NCI-H2196 treated with DMSO at 0.1 percent for 48 hours (cell line): Measurements from ENCODE around the gene DYNLT2.

Experiments used
- DNase-seq: peaks from one replicate; lab custom pipeline; 2025; ENCODE audit not compliant: unreplicated experiment; lab: John Stamatoyannopoulos, UW

DYNLT2 gene

GRCh38 chr6:169751242-169752073 lies at the start of gene DYNLT2, which contains the start of gene ERMARD:
DYNLT2 (minus strand) TSS chr6:169751572; CDS start chr6:169751458, 114 bp downstream.
ERMARD (plus strand) TSS chr6:169751622; CDS start chr6:169751658, 36 bp downstream.
- peak; percentile 62 for DNase-seq

GRCh38 chr6:169800668-169801395 lies 49.5 kb upstream of the DYNLT2 start:
- DNase-seq, result peak; percentile 29

GRCh38 chr6:169800116-169800667 lies 48.8 kb upstream of the DYNLT2 start:
- no peak for DNase-seq

GRCh38 chr6:169799474-169799926 lies 48.1 kb upstream of the DYNLT2 start:
- no peak for DNase-seq

DNA sequence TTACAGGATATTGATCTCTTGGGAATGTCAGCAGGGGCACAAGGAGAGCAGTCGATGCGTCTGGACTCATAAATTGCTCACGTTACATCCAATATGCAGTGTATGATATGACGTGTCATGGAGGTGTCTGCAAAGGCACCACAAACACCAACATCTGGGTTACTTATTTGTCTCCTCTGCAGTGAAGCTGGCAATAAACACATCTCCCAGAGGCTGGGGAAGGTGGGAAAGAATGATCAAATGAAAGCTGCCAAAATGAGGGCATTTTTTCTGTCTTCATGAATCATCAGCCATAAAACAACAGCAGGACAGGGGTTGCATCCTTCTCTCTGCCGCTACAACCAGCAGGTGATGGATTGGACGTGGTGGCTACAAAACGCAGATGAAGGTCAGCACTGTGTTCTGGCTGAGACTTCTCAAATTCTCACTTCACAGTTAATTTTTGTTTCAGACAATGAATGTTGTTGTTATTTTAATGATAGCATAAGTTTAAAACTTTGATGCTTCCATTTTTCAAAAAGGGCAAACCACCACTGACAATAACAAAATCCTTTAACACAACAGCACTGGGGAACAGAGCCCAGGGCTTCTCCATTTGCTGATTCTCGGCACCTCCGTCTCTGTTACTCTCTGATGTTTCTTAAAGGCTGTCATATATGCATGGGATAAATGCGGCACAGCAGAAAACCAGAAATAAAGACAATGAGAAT lies 47.5 kb upstream of the DYNLT2 start:
- DNase-seq, result no peak

DNA sequence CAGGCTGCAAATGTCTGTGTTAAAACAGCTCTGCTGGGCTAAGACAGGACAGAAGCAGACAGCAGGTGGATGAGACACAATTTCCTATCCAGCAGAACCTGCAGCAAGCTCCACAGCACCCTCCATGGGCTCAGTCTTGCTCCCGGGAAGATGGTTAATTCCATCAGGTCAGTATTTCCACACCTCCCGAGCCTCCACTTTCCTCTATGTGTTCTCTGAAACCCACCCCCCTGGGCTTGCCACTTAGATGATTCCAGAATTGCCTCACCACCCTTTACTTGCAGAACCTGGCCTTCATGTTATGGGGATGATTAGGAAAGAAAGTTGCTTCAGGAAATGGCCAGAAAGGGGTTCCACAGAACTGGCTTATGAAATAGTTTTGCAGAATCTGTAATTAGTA lies 43.8 kb upstream of the DYNLT2 start:
- no peak for DNase-seq

GRCh38 chr6:169794317-169795055 lies 43.1 kb upstream of the DYNLT2 start:
- DNase-seq, result peak; percentile 28

- DNase-seq, result no peak
Observed at GRCh38 chr6:169793408-169793807, 42.0 kb upstream of the DYNLT2 start.

GRCh38 chr6:169792306-169793015 lies 41.1 kb upstream of the DYNLT2 start:
- DNase-seq, result no peak

DNA sequence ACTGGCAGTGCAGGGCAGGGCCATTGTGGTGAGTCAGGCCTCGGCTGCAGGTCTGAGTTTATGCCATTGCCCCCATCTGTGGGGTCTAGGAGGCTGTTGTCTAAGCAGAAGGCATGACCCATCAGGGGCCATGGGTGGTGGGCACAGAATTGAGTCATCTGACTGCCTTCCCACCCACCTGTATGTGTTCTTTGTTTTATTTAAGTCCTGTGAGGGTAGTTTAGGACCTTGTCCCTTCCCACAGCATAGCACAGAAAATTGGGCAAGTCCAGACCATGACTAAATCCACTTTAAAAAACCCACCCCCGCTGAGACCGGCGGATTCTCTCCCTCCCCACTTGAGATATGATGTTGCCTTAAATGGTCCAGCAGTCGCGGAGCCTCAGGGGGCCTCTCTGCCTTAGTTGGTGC lies 40.4 kb upstream of the DYNLT2 start:
- DNase-seq, result no peak

- DNase-seq, result peak; percentile 54
Observed at GRCh38 chr6:169789944-169790927, 38.9 kb upstream of the DYNLT2 start.

DNA sequence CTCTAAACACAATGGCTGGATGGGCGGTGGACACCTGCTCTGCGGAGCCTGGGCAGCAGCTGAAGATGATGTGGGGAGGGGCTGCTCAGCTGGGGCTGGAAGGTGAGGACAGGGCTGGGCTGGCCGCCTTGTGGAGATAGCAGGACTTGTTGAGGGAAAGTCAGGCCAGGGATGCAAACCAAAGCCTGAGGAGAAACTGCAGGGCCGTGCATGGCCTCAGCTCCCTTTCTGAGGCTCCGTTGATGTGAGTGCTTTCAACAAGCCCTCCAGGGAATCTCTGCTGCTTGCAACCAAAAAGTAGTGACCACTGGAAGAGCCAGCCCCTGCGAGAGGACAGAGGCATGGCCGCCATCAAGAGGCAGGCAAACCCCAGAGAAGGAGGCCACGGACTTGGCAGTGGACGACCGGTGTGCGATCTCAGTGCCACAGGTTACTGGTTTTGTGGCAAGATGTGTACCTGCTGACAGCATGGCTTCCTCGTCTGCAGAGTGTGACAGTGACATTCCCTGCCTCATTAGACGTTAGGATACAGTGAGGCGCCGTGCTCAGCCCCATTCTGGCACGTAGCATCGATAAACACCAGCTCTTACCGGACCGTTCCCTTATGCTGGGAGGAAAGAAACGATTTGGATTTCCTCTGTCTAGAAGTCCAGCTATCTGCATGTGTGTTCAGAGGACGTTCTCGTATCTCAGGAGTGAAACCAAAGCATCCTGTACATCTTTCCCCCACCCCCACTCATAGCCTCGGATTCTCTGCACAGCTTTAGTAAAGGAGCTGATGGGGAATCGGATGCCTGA lies 38.0 kb upstream of the DYNLT2 start:
- no peak for DNase-seq

DNA sequence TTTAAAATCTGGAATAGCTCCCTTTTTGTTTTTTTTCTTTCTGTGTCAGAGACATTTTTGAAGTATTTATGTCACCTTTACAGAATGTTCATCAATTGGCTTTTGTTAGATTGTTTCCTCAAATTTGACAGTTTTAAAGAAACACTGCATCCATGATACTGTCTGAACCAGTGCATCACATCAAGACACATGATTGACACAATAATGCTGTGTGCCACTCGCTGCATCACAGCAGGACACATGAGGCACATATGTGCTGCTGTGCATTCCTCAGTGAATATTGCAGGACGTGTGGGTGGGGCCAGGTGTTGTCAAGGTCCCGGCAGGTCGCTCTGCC lies 37.4 kb upstream of the DYNLT2 start:
- no peak for DNase-seq

GRCh38 chr6:169787797-169788196 lies 36.4 kb upstream of the DYNLT2 start:
- DNase-seq, result no peak

GRCh38 chr6:169786349-169786748 lies 35.0 kb upstream of the DYNLT2 start:
- DNase-seq, result no peak

DNA sequence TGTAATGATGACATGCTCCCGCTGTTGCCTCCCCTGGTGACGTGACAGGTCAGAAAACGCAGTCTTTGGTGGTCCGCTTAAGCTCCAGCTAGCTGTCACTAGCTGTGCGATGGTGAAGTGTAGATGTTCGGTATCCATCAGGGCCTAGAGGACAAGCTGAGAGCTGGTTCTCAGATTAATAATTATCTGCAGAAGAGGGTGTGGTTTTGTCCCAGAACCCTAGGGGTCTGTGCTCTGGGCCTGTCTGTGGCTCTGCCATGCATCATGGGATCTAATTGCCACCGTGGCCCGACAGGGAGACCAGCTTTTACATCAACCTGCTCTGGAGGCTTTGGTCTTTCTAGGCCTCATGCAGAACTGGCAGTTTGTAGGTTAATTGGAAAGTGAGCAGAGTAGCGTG lies 34.2 kb upstream of the DYNLT2 start:
- no peak for DNase-seq

DNA sequence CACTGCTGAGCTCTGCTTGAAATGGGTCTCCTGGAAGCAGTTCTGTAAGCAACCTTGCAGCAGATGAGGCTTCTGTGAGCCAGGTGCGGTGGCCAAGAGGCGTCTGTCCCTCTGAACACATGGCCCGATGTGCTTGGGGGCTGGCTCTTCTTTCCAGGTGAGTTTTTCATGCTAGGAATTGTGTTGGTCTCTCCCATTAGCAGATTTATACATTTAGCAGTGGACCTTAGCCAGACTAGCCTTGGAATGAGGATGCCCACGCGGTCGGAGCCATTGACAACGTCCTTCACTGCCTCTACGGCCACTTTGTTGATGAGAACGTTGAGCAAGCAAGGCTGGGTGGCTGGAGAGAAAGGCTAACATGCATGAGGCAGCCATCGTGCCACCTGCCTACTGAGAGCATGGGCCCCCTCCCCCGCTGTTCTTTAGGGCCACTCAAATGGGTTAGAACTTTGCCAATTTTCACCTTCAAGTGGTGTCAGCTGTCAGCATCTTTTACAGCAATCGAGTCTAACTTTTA lies 33.5 kb upstream of the DYNLT2 start:
- no peak for DNase-seq
